ENCODE data around the gene C20orf141. TPM values are rescaled to one million over a fixed set of nuclear protein-coding genes. Genes with fewer than 3 reads are reported as not detected.

Gene C20orf141
- total RNA-seq, 2 donors from 2014 or later, result not detected

- Histone ChIP-seq H3K4me1 (peaks cover 6% of the 10 kb centered on the region), H3K9me3 (no peaks in the 10 kb centered on the region), H3K27me3 (no peaks in the 10 kb centered on the region), H3K27ac (no peak overlapping the region), H3K36me3 (no peaks in the 10 kb centered on the region), H3K9ac (ENCODE audit: low read depth in 2 of 2, low read length in 2 of 2) (no peak overlapping the region), H3K4me3 (no peak overlapping the region)
- no peak for TF ChIP-seq CTCF (IDR thresholded peaks at IDR 0.05)
- no peak for DNase-seq
- intact Hi-C loops (cut with DNase I), result no loop called here
These were observed 22.6 kb downstream of the C20orf141 start for GRCh38 chr20:2837221-2837960.

- no peak for DNase-seq
These were observed 23.5 kb downstream of the C20orf141 start for GRCh38 chr20:2838170-2838797.

GRCh38 chr20:2838847-2839671 is 24.3 kb downstream of the C20orf141 start:
- no peaks in the 10 kb centered on the region for H3K36me3 ChIP-seq
- no peaks in the 10 kb centered on the region for H3K27me3 ChIP-seq
- no peak overlapping the region for H3K27ac ChIP-seq
- peak overlapping the region in 1 of 2 donors; percentile 17 for H3K9ac ChIP-seq (ENCODE audit: low read depth in 2 of 2, low read length in 2 of 2)
- no peak for TF ChIP-seq CTCF (IDR thresholded peaks at IDR 0.05)
- peaks cover 6% of the 10 kb centered on the region for H3K4me1 ChIP-seq
- no peaks in the 10 kb centered on the region for H3K9me3 ChIP-seq
- no peak for DNase-seq
- no peak overlapping the region for H3K4me3 ChIP-seq
- intact Hi-C loops (cut with DNase I), result no loop called here

More at GRCh38 chr20:2838170-2838797, 23.5 kb downstream of the C20orf141 start:
- H3K4me1 ChIP-seq, result peaks cover 6% of the 10 kb centered on the region
- H3K27me3 ChIP-seq, result no peaks in the 10 kb centered on the region
- H3K36me3 ChIP-seq, result no peaks in the 10 kb centered on the region
- no peak for TF ChIP-seq CTCF (IDR thresholded peaks at IDR 0.05)
- intact Hi-C loops (cut with DNase I), result no loop called here
- H3K27ac ChIP-seq, result no peak overlapping the region
- no peak overlapping the region for H3K4me3 ChIP-seq
- no peaks in the 10 kb centered on the region for H3K9me3 ChIP-seq
- H3K9ac ChIP-seq (ENCODE audit: low read depth in 2 of 2, low read length in 2 of 2), result no peak overlapping the region

- Histone ChIP-seq H3K9me3 (no peaks in the 10 kb centered on the region), H3K27ac (peak overlapping the region; percentile 76), H3K36me3 (no peaks in the 10 kb centered on the region), H3K9ac (ENCODE audit: low read depth in 2 of 2, low read length in 2 of 2) (peak overlapping the region; percentile 78 to 91), H3K27me3 (no peaks in the 10 kb centered on the region), H3K4me3 (peak overlapping the region; percentile 86), H3K4me1 (peaks cover 6% of the 10 kb centered on the region)
- no peak for DNase-seq
- intact Hi-C loops (cut with DNase I), result loop anchor here (10.0 kb wide), 1 partner anchor 315 kb away; no protein-coding TSS in a partner anchor
- no peak for TF ChIP-seq CTCF (IDR thresholded peaks at IDR 0.05)
These were observed 24.9 kb downstream of the C20orf141 start for GRCh38 chr20:2839732-2840137.
